ENCODE measurements around the gene CCL4L2.
"Not testable (repeated sequence)": the region's sequence is repeated elsewhere in the genome, so short reads cannot be mapped to it uniquely, and the experiment has no call there.

CCL4L2 gene

DNA sequence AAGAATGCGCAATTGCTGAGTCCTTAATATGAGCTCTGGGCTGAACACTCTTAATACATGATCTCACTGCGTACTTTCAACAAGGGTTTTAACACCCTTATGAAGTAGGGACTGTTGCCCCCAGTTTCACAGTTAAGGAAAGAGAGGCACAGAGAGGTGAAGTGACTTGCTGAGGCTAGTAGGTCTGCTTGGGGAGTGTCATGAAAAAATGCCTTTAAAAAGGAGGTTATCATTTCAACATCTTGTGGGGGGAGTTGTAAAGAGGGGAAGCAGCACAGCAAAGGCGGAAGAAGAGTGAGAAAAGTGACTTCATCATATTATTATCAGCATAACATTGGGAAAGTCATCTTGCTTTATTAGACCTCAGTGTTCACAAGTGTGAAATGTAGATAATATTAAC, 2.1 kb downstream of the CCL4L2 start:
- H3K4me3 Mint-ChIP-seq, result no peak overlapping the region
- no peaks in the 10 kb centered on the region for H3K36me3 Mint-ChIP-seq (ENCODE audit: low read depth)
- TF ChIP-seq, protein P1, sequence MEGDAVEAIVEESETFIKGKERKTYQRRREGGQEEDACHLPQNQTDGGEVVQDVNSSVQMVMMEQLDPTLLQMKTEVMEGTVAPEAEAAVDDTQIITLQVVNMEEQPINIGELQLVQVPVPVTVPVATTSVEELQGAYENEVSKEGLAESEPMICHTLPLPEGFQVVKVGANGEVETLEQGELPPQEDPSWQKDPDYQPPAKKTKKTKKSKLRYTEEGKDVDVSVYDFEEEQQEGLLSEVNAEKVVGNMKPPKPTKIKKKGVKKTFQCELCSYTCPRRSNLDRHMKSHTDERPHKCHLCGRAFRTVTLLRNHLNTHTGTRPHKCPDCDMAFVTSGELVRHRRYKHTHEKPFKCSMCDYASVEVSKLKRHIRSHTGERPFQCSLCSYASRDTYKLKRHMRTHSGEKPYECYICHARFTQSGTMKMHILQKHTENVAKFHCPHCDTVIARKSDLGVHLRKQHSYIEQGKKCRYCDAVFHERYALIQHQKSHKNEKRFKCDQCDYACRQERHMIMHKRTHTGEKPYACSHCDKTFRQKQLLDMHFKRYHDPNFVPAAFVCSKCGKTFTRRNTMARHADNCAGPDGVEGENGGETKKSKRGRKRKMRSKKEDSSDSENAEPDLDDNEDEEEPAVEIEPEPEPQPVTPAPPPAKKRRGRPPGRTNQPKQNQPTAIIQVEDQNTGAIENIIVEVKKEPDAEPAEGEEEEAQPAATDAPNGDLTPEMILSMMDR (IDR thresholded peaks at IDR 0.05), result no peak
- no peak for DNase-seq
- H3K9me3 Mint-ChIP-seq, result peaks cover 5% of the 10 kb centered on the region
- H3K27ac Mint-ChIP-seq, result no peak overlapping the region
- H3K4me1 Mint-ChIP-seq, result peaks cover 24% of the 10 kb centered on the region
- H3K27me3 Mint-ChIP-seq (ENCODE audit: low read depth, poor library complexity), result peaks cover 29% of the 10 kb centered on the region

DNA sequence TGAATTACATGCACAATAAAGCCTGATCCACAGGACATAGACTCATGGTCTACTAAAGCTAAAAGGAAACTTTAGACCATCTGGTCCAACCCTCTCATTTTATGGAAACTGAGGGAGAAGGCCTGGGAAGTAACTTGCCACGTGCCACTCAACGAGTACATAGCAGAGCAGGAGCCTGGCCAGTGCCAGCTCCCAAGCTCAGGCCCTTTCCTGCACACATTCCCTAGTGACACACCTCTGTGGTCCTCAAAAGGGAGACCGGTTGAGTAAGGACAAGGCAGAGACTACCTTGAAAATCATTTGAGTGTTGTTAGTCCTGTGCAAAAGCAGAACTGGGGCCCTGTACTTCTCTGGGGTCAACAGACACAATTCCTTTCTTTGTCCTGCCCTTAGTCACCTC, 2.8 kb downstream of the CCL4L2 start:
- peaks cover 29% of the 10 kb centered on the region for H3K27me3 Mint-ChIP-seq (ENCODE audit: low read depth, poor library complexity)
- peaks cover 24% of the 10 kb centered on the region for H3K4me1 Mint-ChIP-seq
- TF ChIP-seq, protein P1 (IDR thresholded peaks at IDR 0.05), result no peak
- no peak overlapping the region for H3K4me3 Mint-ChIP-seq
- DNase-seq, result no peak
- H3K9me3 Mint-ChIP-seq, result peaks cover 12% of the 10 kb centered on the region
- no peaks in the 10 kb centered on the region for H3K36me3 Mint-ChIP-seq (ENCODE audit: low read depth)
- H3K27ac Mint-ChIP-seq, result no peak overlapping the region

DNA sequence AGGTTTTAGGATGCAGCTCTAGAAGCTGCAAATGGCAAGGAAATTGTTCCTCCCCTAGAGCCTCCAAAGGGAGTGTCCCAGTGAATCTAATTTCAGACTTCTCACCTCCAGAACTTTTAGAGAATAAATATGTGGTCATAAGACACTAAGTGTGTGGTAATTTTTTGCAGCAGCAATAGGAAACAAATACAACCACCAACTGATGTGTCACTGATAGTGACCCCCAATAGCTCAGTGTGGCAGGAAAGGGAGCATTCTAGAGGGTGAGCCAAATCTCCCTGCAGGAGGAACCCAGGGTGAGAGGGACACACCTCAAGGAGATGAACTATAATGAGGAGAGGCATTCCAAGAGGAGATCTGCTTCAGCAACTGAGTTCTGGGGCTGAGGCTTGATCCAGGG, 4.1 kb downstream of the CCL4L2 start:
- Mint-ChIP-seq H3K4me3 (no peak overlapping the region), H3K4me1 (peaks cover 24% of the 10 kb centered on the region), H3K36me3 (ENCODE audit: low read depth) (no peaks in the 10 kb centered on the region), H3K27ac (no peak overlapping the region), H3K27me3 (ENCODE audit: low read depth, poor library complexity) (peaks cover 27% of the 10 kb centered on the region), H3K9me3 (peaks cover 24% of the 10 kb centered on the region)
- TF ChIP-seq, protein P1 (IDR thresholded peaks at IDR 0.05), result no peak
- DNase-seq, result no peak

DNA sequence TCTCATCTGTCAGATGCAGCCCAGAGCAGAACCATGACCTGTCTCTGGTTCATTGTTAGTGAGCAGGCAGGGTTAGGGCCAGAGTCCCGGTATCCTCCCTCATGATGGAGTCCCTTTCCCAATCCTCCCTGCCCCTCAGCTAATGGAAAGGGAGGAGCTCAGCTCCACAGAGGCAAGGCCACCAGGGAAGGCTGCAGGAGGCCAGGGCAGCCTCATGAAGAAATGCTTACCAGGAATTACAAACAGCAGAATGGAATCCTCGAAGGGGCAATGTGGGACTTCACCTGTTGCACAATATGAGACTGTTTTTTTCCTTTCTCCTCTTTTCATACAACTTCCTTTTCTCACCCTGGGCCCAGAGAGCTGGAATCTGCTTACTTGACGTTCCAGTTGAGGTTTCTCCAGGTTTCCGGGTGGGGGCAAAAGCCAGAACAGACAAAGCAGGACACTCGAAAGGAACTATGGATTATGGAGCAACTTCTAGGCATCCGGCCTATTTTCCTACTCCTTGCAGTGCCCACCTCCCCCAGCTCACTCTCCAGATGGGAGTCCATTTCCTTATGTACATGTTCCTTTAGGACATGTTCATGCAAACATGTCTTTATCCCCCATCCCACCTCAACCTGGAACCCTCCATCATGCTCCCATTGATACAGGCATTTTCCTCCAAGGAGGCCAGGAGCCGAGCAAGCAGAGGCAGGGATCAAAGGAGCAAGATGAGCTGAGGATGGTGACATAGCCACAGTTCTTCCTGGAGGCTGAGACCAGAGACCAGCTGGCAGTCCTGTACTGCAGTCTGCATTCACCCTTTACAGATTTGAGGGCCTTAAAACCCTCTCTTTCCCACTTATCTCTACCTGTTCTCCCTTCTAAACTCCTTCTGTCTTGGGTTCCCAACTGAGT, 4.8 kb downstream of the CCL4L2 start:
- H3K4me3 Mint-ChIP-seq; H3K36me3 Mint-ChIP-seq (ENCODE audit: low read depth); DNase-seq; H3K27ac Mint-ChIP-seq: not testable (repeated sequence)
- Mint-ChIP-seq H3K9me3 (peaks cover 25% of the 10 kb centered on the region), H3K27me3 (ENCODE audit: low read depth, poor library complexity) (peaks cover 21% of the 10 kb centered on the region), H3K4me1 (peaks cover 24% of the 10 kb centered on the region)

DNA sequence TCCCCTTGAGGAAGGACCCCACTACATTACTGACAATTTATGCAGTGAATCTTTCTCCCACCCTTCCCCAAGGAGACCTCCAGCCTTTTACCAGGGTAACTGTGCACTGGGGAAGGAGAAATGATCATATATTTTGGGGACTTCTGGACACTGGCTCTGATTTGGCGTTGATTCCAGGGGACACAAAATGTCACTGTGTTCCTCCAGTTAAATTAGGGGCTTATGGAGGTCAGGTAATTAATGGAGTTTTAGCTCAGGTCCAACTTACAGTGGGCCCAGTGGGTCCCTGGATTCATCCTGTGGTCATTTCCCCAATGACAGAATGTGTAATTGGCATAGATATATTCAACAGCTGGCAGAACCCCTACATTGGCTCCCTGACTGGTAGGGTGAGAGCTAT, 8.7 kb downstream of the CCL4L2 start:
- not testable (repeated sequence) for DNase-seq, H3K4me3 Mint-ChIP-seq

DNA sequence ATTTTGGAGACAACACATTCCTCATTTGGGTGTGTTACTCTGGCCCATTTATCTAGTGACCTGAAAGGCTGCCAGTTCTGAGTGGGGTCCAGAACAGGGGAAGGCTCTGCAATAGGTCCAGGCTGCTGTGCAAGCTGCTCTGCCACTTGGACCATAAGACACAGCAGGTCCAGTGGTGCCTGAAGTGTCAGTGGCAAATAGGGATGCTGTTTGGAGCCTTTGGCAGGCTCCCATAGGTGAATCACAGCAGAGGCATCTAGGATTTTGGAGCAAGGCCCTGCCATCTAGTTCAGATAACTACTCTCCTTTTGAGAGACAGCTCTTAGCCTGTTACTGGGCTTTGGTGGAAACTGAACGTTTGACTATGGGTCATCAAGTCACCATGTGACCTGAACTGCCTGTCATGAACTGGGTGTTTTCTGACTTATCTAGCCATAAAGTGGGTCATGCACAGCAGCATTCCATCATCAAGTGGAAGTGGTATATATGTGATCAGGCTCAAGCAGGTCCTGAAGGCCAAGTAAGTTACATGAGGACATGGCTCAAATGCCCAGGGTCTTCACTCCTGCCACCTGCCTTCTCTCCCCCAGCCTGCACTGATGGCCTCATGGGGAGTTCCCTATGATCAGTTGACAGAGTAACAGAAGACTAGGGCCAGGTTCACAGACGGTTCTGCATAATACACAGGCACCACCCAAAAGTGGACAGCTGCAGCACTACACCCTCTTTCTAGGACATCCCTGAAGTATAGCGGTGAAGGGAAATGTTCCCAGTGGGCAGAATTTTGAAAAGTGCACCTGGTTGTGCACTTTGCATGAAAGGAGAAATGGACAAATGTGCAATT, 10.1 kb downstream of the CCL4L2 start:
- not testable (repeated sequence) for H3K4me1 Mint-ChIP-seq; H3K36me3 Mint-ChIP-seq (ENCODE audit: low read depth); H3K4me3 Mint-ChIP-seq; H3K27ac Mint-ChIP-seq; DNase-seq
- peaks cover 11% of the 10 kb centered on the region for H3K27me3 Mint-ChIP-seq (ENCODE audit: low read depth, poor library complexity)
- H3K9me3 Mint-ChIP-seq, result peaks cover 25% of the 10 kb centered on the region

More for the DNA sequence above, 8.7 kb downstream of the CCL4L2 start:
- H3K27ac Mint-ChIP-seq; H3K4me1 Mint-ChIP-seq; H3K36me3 Mint-ChIP-seq (ENCODE audit: low read depth): not testable (repeated sequence)
- H3K9me3 Mint-ChIP-seq, result peaks cover 25% of the 10 kb centered on the region
- H3K27me3 Mint-ChIP-seq (ENCODE audit: low read depth, poor library complexity), result peaks cover 23% of the 10 kb centered on the region

DNA sequence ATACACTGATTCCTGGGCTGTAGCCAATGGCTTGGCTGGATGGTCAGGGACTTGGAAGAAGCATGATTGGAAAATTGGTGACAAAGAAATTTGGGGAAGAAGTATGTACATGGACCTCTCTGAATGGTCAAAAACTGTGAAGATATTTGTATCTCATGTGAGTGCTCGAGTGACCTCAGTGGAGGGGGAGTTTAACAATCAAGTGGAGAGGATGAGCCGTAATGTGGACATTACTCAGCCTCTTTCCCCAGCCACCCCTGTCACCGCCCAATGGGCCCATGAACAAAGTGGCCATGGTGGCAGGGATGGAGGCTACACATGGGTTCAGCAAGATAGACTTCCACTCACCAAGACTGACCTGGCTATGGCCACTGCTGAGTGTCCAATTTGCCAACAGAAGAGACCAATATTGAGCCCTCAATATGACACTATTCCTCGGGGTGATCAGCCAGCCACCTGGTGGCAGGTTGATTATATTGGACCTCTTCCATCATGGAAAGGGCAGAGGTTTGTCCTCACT, 10.8 kb downstream of the CCL4L2 start:
- DNase-seq; H3K27ac Mint-ChIP-seq; H3K4me3 Mint-ChIP-seq; H3K4me1 Mint-ChIP-seq; H3K36me3 Mint-ChIP-seq (ENCODE audit: low read depth): not testable (repeated sequence)
- H3K27me3 Mint-ChIP-seq (ENCODE audit: low read depth, poor library complexity), result peaks cover 10% of the 10 kb centered on the region
- H3K9me3 Mint-ChIP-seq, result peaks cover 25% of the 10 kb centered on the region

DNA sequence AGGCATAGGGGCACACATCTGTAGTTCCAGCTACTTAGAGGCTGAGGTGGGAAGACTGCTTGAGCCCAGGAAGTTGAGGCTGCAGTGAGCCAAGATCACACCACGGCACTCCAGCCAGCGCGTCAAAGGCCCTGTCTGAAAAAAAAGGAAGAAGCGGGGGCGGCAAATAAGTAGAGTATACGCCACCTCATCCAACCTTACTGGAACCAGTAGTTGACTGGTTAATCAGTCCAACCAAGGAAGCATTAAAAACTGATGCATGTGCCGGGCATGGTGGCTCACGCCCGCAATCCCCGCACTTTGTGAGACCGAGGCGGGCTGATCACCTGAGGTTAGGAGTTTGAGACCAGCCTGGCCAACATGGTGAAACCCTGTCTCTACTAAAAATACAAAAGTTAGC, 12.1 kb downstream of the CCL4L2 start:
- not testable (repeated sequence) for H3K4me1 Mint-ChIP-seq; H3K27ac Mint-ChIP-seq; DNase-seq; H3K4me3 Mint-ChIP-seq; H3K36me3 Mint-ChIP-seq (ENCODE audit: low read depth)
- peaks cover 20% of the 10 kb centered on the region for H3K9me3 Mint-ChIP-seq
- H3K27me3 Mint-ChIP-seq (ENCODE audit: low read depth, poor library complexity), result peaks cover 10% of the 10 kb centered on the region

DNA sequence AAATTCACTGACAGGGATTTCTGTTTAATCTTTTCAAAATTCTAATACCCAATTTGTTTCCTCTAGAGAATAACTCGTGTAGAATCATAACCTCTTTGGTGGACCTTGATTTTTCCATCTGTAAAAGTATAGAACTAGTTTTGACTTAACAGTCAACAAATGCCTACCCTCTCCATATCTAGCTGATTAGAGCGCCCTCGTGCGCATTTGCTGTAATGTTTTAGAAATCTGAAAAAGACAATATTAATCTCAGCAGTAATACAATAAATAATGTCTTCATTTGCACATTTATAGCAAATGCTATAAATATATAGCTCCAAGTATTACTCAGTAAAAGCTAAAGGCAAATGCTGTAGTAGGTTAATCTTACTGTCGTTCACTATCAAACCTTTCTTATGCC, 18.8 kb downstream of the CCL4L2 start:
- H3K27ac Mint-ChIP-seq; H3K27me3 Mint-ChIP-seq (ENCODE audit: low read depth, poor library complexity); H3K9me3 Mint-ChIP-seq; H3K4me3 Mint-ChIP-seq; H3K36me3 Mint-ChIP-seq (ENCODE audit: low read depth); H3K4me1 Mint-ChIP-seq; DNase-seq: not testable (repeated sequence)

DNA sequence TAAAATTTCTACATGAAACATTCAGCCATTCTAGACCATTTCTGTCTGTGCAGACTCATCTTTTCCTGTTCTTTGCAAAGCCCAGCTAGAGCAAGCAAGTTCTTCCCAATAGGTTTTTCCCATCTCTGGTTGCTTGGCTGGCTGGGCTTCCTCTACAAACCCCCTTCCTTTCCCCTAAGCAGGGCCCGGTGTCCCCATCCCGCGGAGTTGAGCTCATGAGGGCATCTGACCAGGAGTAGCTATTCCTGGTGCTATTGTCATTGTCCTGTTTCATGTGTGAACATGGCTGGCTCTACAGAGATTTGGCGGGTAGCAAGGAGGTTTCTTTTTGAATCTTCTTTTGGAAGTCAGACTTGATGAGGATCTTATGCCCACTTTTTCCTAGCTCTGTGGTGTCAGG, 31.2 kb downstream of the CCL4L2 start:
- H3K27ac Mint-ChIP-seq; H3K4me1 Mint-ChIP-seq; H3K27me3 Mint-ChIP-seq (ENCODE audit: low read depth, poor library complexity); H3K4me3 Mint-ChIP-seq; DNase-seq; H3K9me3 Mint-ChIP-seq; H3K36me3 Mint-ChIP-seq (ENCODE audit: low read depth): not testable (repeated sequence)

All from nephron progenitor cell (in vitro differentiated cells).